Upper lobe of left lung (tissue), 6 donors: ENCODE data around the gene PCDHB5. TPM values are rescaled to one million over a fixed set of nuclear protein-coding genes. Genes with fewer than 3 reads are reported as not detected.

Experiments used
- ATAC-seq, 2 donors: fragments of 200-7000 bp; cut with Tn5 transposase; one replicate each; pipeline ENCODE4 v1.9.1; 2022; ENCODE audit warnings: mild to moderate bottlenecking in 2 of 2, moderate library complexity in 2 of 2; ENCODE audit not compliant: low FRiP score in 2 of 2
- DNase-seq, 2 donors: peaks; one replicate each; pipeline ENCODE4 v3.0.0-alpha.2; 2019 to 2020
- H3K27ac ChIP-seq, 4 donors: fragments of 200-600 bp; sonication (generic); one replicate each; pipeline ENCODE4 v1.5.1; 2016 to 2019
- H3K27me3 ChIP-seq, 4 donors: fragments of 200-600 bp; sonication (generic); one replicate each; pipeline ENCODE4 v1.5.1; 2017 to 2019
- H3K36me3 ChIP-seq, 4 donors: fragments of 200-600 bp; sonication (generic); one replicate each; pipeline ENCODE4 v1.5.1; 2016 to 2019
- H3K4me1 ChIP-seq, 4 donors: fragments of 200-600 bp; sonication (generic); one replicate each; pipeline ENCODE4 v1.5.1; 2018 to 2019
- H3K4me3 ChIP-seq, 4 donors: fragments of 200-600 bp; sonication (generic); one replicate each; pipeline ENCODE4 v1.5.1; 2017 to 2019; ENCODE audit warnings: mild to moderate bottlenecking in 2 of 4, moderate library complexity in 1 of 4
- H3K9me3 ChIP-seq, 4 donors: fragments of 200-600 bp; sonication (generic); one replicate each; pipeline ENCODE4 v1.5.1; 2018 to 2019
- POLR2AphosphoS5 ChIP-seq, 2 donors: sonication (generic); formaldehyde crosslinking; IDR thresholded peaks; one replicate each; pipeline ENCODE4 v1.5.1; 2017; ENCODE audit warnings: antibody characterized with exemption in 2 of 2
- WGBS, 2 donors: methylation state at CpG; one replicate each; pipeline ENCODE4 v1.1.5; 2017 to 2018; 5-methylcytosine and 5-hydroxymethylcytosine counted together
- total RNA-seq, 6 donors: library from RNA; depleted of rRNA in 4 of 6; stranded (reverse); fragments of >200 nt in 4 of 6; gene quantifications; one replicate each; pipeline versions ENCODE4 v1.1.0 to v1.2.1, GENCODE V29; 2016 to 2021
- TF ChIP-seq, protein P1 (sequence below), 6 experiments: fragments of 450-650 bp in 4 of 6; fragments of 200-600 bp in 2 of 6; sonication (generic) in 2 of 6; IDR thresholded peaks; one replicate each; pipeline ENCODE4 v1.5.1; 2016 to 2019; ENCODE audit warnings: antibody characterized with exemption in 6 of 6
- donor health status: DM: no; HTN: no; CAD: no; lungs with moderate emphysema.
- donor health status: DM: no; HTN: yes; CAD: no; lungs with severe emphysema.

The PCDHB5 gene
- total RNA-seq, 6 donors from 2014 or later, result 1.8 to 22.4 (median 2.2) TPM

DNA sequence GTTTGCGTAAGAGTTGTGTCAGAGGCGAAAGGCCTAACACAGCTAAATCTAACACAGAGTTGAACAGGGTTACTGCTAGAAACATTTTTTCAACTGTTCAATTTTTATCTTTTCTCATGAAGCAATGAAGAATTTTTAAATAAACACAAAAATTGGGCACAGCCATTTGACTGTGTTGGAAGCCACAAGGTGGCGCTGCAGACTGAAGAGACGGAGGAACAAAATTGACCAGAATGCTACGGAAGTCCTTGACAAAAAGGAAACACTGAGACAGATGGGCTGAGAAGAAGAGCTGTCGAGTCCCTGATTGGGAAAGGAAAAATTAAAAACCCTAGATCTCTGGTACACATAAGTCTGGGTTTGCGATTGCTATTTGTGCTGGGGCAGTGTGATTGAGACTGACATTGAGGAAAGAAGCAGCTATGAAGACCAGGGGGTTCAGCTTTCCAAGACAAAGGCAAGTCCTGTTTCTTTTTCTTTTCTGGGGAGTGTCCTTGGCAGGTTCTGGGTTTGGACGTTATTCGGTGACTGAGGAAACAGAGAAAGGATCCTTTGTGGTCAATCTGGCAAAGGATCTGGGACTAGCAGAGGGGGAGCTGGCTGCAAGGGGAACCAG, 52.0 kb downstream of the PCDHB5 start, which contains the start of gene PCDHB9:
PCDHB9 (plus strand) TSS at position 265 of the 616 bp plus-strand sequence; CDS start at position 423, 158 bp downstream.
- TF ChIP-seq, protein P1, sequence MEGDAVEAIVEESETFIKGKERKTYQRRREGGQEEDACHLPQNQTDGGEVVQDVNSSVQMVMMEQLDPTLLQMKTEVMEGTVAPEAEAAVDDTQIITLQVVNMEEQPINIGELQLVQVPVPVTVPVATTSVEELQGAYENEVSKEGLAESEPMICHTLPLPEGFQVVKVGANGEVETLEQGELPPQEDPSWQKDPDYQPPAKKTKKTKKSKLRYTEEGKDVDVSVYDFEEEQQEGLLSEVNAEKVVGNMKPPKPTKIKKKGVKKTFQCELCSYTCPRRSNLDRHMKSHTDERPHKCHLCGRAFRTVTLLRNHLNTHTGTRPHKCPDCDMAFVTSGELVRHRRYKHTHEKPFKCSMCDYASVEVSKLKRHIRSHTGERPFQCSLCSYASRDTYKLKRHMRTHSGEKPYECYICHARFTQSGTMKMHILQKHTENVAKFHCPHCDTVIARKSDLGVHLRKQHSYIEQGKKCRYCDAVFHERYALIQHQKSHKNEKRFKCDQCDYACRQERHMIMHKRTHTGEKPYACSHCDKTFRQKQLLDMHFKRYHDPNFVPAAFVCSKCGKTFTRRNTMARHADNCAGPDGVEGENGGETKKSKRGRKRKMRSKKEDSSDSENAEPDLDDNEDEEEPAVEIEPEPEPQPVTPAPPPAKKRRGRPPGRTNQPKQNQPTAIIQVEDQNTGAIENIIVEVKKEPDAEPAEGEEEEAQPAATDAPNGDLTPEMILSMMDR (IDR thresholded peaks at IDR 0.05), result peak in 2 of 6 experiments; percentile 13 to 25
- no peak for TF ChIP-seq POLR2AphosphoS5 (IDR thresholded peaks at IDR 0.05)
- Histone ChIP-seq H3K4me1 (no peaks in the 10 kb centered on the region), H3K27me3 (no peaks in the 10 kb centered on the region), H3K27ac (no peak within 1 kb of the TSS), H3K9me3 (peaks cover 9 to 66% (median 36%) of the 10 kb centered on the region in 4 donors), H3K36me3 (no peaks in the 10 kb centered on the region), H3K4me3 (peak within 1 kb of the TSS in 1 of 4 donors; percentile 9)
- ATAC-seq, result no peak
- no peak for DNase-seq
- 20 to 25% methylated on average over 9 of the region's 9 CpGs for WGBS, 2 donors

Other genes starting within 250 kb of the PCDHB5 start
- 1 to 10 TPM; 3.9 to 7.6 (median 5.9) TPM for gene PCDHAC1, start 208.9 kb upstream of the PCDHB5 start, total RNA-seq
- 10 to 100 TPM in 4 of 6 donors, 1 to 10 TPM in 2; 5.4 to 23.0 (median 10.6) TPM for gene PCDHAC2, start 168.7 kb upstream of the PCDHB5 start, total RNA-seq
- 1 to 10 TPM in 1 of 6 donors, under 1 TPM in 5; 0.09 to 1.0 (median 0.19) TPM for gene PCDHB1, start 83.8 kb upstream of the PCDHB5 start, total RNA-seq
- gene PCDHB2, start 40.6 kb upstream of the PCDHB5 start, total RNA-seq, result 1 to 10 TPM in 5 of 6 donors, under 1 TPM in 1; 0.79 to 9.2 (median 3.7) TPM
- gene PCDHB3, start 34.7 kb upstream of the PCDHB5 start, total RNA-seq, result 1 to 10 TPM in 5 of 6 donors, under 1 TPM in 1; 0.39 to 4.2 (median 1.7) TPM
- gene PCDHB4, start 13.4 kb upstream of the PCDHB5 start, total RNA-seq, result 1 to 10 TPM in 5 of 6 donors, under 1 TPM in 1; 0.49 to 2.9 (median 2.4) TPM
- 1 to 10 TPM in 1 of 6 donors, under 1 TPM in 4, not detected in 1; 0.46 to 1.0 (median 0.77) TPM for gene PCDHB6, start 14.9 kb downstream of the PCDHB5 start, total RNA-seq
- 1 to 10 TPM in 5 of 6 donors, under 1 TPM in 1; 0.30 to 2.9 (median 1.8) TPM for gene PCDHB7, start 37.4 kb downstream of the PCDHB5 start, total RNA-seq
- 1 to 10 TPM in 1 of 6 donors, under 1 TPM in 3, not detected in 2; 0.83 to 2.1 (median 0.96) TPM for gene PCDHB8, start 42.6 kb downstream of the PCDHB5 start, total RNA-seq
- 1 to 10 TPM; 1.6 to 4.9 (median 2.1) TPM for gene PCDHB16, start 47.2 kb downstream of the PCDHB5 start, total RNA-seq
- gene PCDHB9, start 52.0 kb downstream of the PCDHB5 start, total RNA-seq, result 1 to 10 TPM in 4 of 6 donors, under 1 TPM in 2; 0.63 to 3.1 (median 1.2) TPM
- 1 to 10 TPM; 1.0 to 2.2 (median 1.6) TPM for gene PCDHB10, start 57.1 kb downstream of the PCDHB5 start, total RNA-seq
- gene PCDHB11, start 64.4 kb downstream of the PCDHB5 start, total RNA-seq, result 1 to 10 TPM in 5 of 6 donors, under 1 TPM in 1; 0.78 to 3.4 (median 1.5) TPM
- gene PCDHB12, start 73.5 kb downstream of the PCDHB5 start, total RNA-seq, result 1 to 10 TPM in 4 of 6 donors, under 1 TPM in 2; 0.39 to 6.3 (median 1.8) TPM
- 1 to 10 TPM; 1.2 to 3.1 (median 2.1) TPM for gene PCDHB13, start 78.7 kb downstream of the PCDHB5 start, total RNA-seq
- gene PCDHB14, start 88.1 kb downstream of the PCDHB5 start, total RNA-seq, result 1 to 10 TPM; 1.3 to 5.2 (median 2.7) TPM
- 1 to 10 TPM; 1.4 to 4.2 (median 2.6) TPM for gene PCDHB15, start 110.2 kb downstream of the PCDHB5 start, total RNA-seq
- gene SLC25A2, start 168.8 kb downstream of the PCDHB5 start, total RNA-seq, result 1 to 10 TPM in 1 of 6 donors, under 1 TPM in 3, not detected in 2; 0.40 to 1.2 (median 0.55) TPM
- gene TAF7, start 185.6 kb downstream of the PCDHB5 start, total RNA-seq, result 10 to 100 TPM; 35.6 to 74.5 (median 39.8) TPM
- gene PCDHGA1, start 195.3 kb downstream of the PCDHB5 start, total RNA-seq, result under 1 TPM in 4 of 6 donors, not detected in 2; 0.15 to 0.51 (median 0.24) TPM
- gene PCDHGA2, start 203.6 kb downstream of the PCDHB5 start, total RNA-seq, result 1 to 10 TPM; 1.6 to 4.3 (median 2.7) TPM
- gene PCDHGA3, start 208.6 kb downstream of the PCDHB5 start, total RNA-seq, result 1 to 10 TPM in 4 of 6 donors, under 1 TPM in 2; 0.80 to 2.1 (median 1.7) TPM
- 1 to 10 TPM in 4 of 6 donors, under 1 TPM in 2; 0.76 to 6.3 (median 1.3) TPM for gene PCDHGB1, start 214.9 kb downstream of the PCDHB5 start, total RNA-seq
- gene PCDHGA4, start 219.8 kb downstream of the PCDHB5 start, total RNA-seq, result 1 to 10 TPM; 1.7 to 9.4 (median 2.8) TPM
- gene PCDHGB2, start 224.8 kb downstream of the PCDHB5 start, total RNA-seq, result 10 to 100 TPM in 1 of 6 donors, 1 to 10 TPM in 5; 1.7 to 12.6 (median 2.7) TPM
- gene PCDHGA5, start 229.0 kb downstream of the PCDHB5 start, total RNA-seq, result 1 to 10 TPM in 5 of 6 donors, under 1 TPM in 1; 0.97 to 7.3 (median 2.0) TPM
- 1 to 10 TPM; 1.2 to 6.3 (median 2.3) TPM for gene PCDHGB3, start 235.0 kb downstream of the PCDHB5 start, total RNA-seq
- 1 to 10 TPM; 1.7 to 7.3 (median 3.6) TPM for gene PCDHGA6, start 238.7 kb downstream of the PCDHB5 start, total RNA-seq
- 10 to 100 TPM in 1 of 6 donors, 1 to 10 TPM in 5; 1.2 to 13.6 (median 2.7) TPM for gene PCDHGA7, start 247.5 kb downstream of the PCDHB5 start, total RNA-seq